DND-41 (cell line): Measurements from ENCODE around the gene PEX12.

Experiments used
- ATAC-seq: fragments of 200-7000 bp; cut with Tn5 transposase; 3 replicates; pipeline ENCODE4 v1.9.1; 2021; ENCODE audit warnings: low read depth; ENCODE audit not compliant: insufficient read depth
- DNase-seq: peaks from one replicate; pipeline ENCODE4 v3.0.0-alpha.2; 2020
- H2AFZ ChIP-seq: 2 replicates; pipeline ENCODE4 v1.6.0; 2012; ENCODE audit warnings: low read depth, low read length
- H3K27ac ChIP-seq: 2 replicates; pipeline ENCODE4 v1.5.1; 2012; ENCODE audit warnings: low read length, inconsistent platforms
- H3K27me3 ChIP-seq: fragments of 200-600 bp; sonication (generic); 2 replicates; pipeline ENCODE4 v1.6.0; 2012; ENCODE audit warnings: low read length, mild to moderate bottlenecking, inconsistent platforms; ENCODE audit not compliant: insufficient read depth, poor library complexity
- H3K36me3 ChIP-seq: 2 replicates; pipeline ENCODE4 v1.5.1; 2012; ENCODE audit warnings: low read length, inconsistent platforms; ENCODE audit not compliant: insufficient read depth
- H3K4me1 ChIP-seq: 2 replicates; pipeline ENCODE4 v1.5.1; 2012; ENCODE audit warnings: mild to moderate bottlenecking, low read length; ENCODE audit not compliant: insufficient read depth
- H3K4me2 ChIP-seq: 2 replicates; pipeline ENCODE4 v1.6.0; 2012; ENCODE audit warnings: mild to moderate bottlenecking, moderate library complexity, low read length, inconsistent platforms; ENCODE audit not compliant: insufficient read depth
- H3K4me3 ChIP-seq, 2 experiments: fragments of 200-600 bp in 1 of 2; shearing (Covaris generic) in 1 of 2; 2 replicates each; pipeline ENCODE4 v1.5.1; 2012 to 2016; ENCODE audit warnings: inconsistent platforms in 2 of 2, low read length in 2 of 2, mild to moderate bottlenecking in 2 of 2, low read depth in 1 of 2, moderate library complexity in 1 of 2
- H3K79me2 ChIP-seq: 2 replicates; pipeline ENCODE4 v1.6.0; 2012; ENCODE audit warnings: low read length, inconsistent platforms; ENCODE audit not compliant: insufficient read depth
- H3K9ac ChIP-seq: 2 replicates; pipeline ENCODE4 v1.6.0; 2012; ENCODE audit warnings: low read depth, mild to moderate bottlenecking, inconsistent platforms, low read length, moderate library complexity
- H3K9me3 ChIP-seq: 2 replicates; pipeline ENCODE4 v1.5.1; 2012; ENCODE audit warnings: low read length, moderate library complexity, mild to moderate bottlenecking, inconsistent platforms; ENCODE audit not compliant: insufficient read depth, severe bottlenecking
- H4K20me1 ChIP-seq: 2 replicates; pipeline ENCODE4 v1.6.0; 2012; ENCODE audit warnings: low read length; ENCODE audit not compliant: insufficient read depth
- CTCF ChIP-seq: IDR thresholded peaks from 2 replicates; pipeline ENCODE4 v1.5.1; 2012; ENCODE audit warnings: borderline replicate concordance, low read length, moderate library complexity, mild to moderate bottlenecking; ENCODE audit not compliant: poor library complexity, severe bottlenecking; ENCODE audit errors: extremely low read depth
- EZH2 ChIP-seq: IDR thresholded peaks from 3 replicates; pipeline ENCODE4 v1.6.1; 2012; ENCODE audit warnings: borderline replicate concordance, low read depth, mild to moderate bottlenecking, moderate library complexity, low read length, inconsistent platforms; ENCODE audit not compliant: severe bottlenecking

The PEX12 gene

GRCh38 chr17:35560703-35561102 lies 17.7 kb downstream of the PEX12 start, which contains the start of gene SLFN14:
TSS of gene SLFN14 (minus strand) at chr17:35560819. CDS start at chr17:35558062, 2,757 bp downstream.
- Histone ChIP-seq H3K27ac (no peak within 1 kb of the TSS), H3K36me3 (no peaks in the 10 kb centered on the region), H2AFZ (no peak within 1 kb of the TSS), H3K9ac (no peak within 1 kb of the TSS), H3K4me1 (no peaks in the 10 kb centered on the region), H3K9me3 (no peaks in the 10 kb centered on the region), H3K4me2 (no peak within 1 kb of the TSS), H3K79me2 (no peaks in the 10 kb centered on the region), H3K27me3 (peaks cover 5% of the 10 kb centered on the region), H3K4me3 (no peak within 1 kb of the TSS), H4K20me1 (no peaks in the 10 kb centered on the region)
- TF ChIP-seq CTCF (no peak), EZH2 (no peak)
- no peak for DNase-seq
- no peak for ATAC-seq

DNA sequence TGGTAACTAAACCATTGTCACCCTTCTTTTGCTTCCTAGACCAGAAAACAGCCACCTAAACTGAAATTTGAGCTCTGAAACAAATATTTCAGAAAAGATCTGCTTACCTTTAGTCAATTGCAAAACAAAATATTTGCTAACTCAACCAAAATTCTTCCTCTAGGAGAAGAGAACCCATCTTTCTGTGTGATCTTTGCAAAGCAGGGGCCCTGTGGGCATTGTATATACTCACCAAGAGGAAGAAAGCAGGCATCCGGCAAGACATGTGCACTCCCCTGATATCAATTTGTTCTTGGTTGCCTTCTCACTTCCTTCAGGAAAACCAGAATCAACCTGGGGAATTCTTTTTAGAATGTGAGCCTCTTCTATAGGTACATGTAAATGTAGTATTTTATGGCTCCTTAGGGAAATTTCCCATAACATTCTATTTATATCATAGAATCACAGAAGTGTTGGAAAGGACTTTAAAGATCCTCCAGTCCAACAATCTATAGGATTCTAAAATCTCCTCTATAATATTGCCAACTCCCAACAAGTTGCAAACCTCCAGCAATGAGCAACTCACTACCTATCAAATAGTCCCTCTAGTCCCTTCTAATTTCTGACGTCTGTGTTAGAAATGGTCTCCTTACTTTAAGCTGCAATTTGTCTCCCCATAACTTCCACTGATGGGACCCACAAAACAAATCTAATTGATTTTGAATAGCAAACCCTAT lies 18.7 kb downstream of the PEX12 start:
- Histone ChIP-seq H3K36me3 (no peaks in the 10 kb centered on the region), H3K9ac (no peak overlapping the region), H3K27ac (no peak overlapping the region), H3K4me2 (no peak overlapping the region), H3K4me1 (no peaks in the 10 kb centered on the region), H3K79me2 (no peaks in the 10 kb centered on the region), H3K4me3 (no peak overlapping the region), H4K20me1 (no peaks in the 10 kb centered on the region), H3K27me3 (peaks cover 5% of the 10 kb centered on the region), H3K9me3 (no peaks in the 10 kb centered on the region), H2AFZ (no peak overlapping the region)
- DNase-seq = no peak
- ATAC-seq = no peak
- no peak for TF ChIP-seq EZH2
- no peak for TF ChIP-seq CTCF

DNA sequence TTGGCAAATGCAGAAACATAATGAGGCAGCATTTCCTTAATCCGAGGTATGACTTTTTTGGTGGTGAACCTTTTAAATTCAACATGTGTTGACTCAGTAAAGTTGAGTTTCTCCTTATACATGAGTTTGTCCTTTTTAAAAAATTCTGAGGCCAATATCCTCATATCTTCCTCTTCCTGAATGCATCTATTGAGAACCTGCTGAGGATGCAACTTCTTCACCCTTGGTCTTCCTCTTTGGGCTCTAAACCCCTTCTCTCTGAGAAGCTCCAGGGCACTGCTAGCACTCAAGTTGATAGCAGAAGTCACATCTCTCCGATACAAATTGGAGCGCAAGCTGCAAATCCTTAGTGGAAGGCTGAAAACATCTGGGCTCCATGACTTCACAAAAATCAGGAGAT lies 21.0 kb downstream of the PEX12 start:
- Histone ChIP-seq H3K27me3 (peaks cover 5% of the 10 kb centered on the region), H3K9me3 (no peaks in the 10 kb centered on the region), H3K4me2 (no peak overlapping the region)

More for the DNA sequence above, 21.0 kb downstream of the PEX12 start:
- Histone ChIP-seq H3K27ac (no peak overlapping the region), H2AFZ (no peak overlapping the region), H3K36me3 (no peaks in the 10 kb centered on the region), H3K4me1 (no peaks in the 10 kb centered on the region), H3K79me2 (no peaks in the 10 kb centered on the region), H3K4me3 (no peak overlapping the region), H3K9ac (no peak overlapping the region), H4K20me1 (no peaks in the 10 kb centered on the region)
- DNase-seq (no peak), ATAC-seq (no peak)
- TF ChIP-seq EZH2 (no peak), CTCF (no peak)
